HG03108 (cell line): ENCODE measurements around the gene GRIPAP1.
"Not testable (repeated sequence)": the region's sequence is repeated elsewhere in the genome, so short reads cannot be mapped to it uniquely, and the experiment has no call there.

Experiments
- ATAC-seq: cut with Tn5 transposase; IDR thresholded peaks from one replicate; pipeline ENCODE4 v1.9.1; 2021; ENCODE audit warnings: moderate library complexity; ENCODE audit not compliant: unreplicated experiment

GRIPAP1 gene

DNA sequence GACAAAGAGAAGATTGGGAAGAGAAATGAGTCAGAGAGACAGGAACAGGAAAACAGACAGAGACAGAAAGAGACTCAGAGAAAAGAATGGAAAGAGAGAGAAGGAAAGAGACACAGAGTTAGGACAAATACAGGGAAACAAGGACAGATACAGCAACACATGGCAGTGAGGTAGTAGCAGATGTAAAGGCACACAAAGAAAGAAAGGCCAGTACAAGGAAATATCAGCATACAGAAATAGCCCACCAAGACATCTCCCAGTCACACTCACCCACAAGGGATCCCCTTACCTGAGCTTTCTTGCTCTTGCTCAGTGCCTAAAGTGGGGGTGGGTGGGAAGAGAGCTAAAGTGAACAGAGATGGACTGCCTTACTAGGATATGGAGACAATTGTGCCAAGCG, 4.2 kb downstream of the GRIPAP1 start:
- ATAC-seq: no peak

DNA sequence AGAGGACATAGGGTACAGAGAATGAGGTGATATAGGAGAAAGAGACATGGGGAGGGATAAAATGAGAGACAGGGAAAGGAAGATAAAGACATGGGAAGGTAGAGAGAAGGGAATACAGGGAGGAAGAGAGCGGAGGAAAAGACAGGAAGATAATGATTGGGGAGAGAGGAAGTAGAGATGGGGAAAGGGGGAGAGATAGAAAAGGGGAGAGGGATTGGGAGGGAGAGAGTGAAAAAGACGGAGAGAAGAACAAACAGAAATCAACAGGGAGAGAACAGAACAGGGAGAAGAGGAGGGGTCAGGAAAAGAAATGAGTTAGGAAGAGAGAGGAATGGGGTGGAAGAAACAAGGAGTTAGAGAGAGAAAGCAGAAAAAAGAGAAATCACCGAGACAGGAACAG, 4.6 kb downstream of the GRIPAP1 start:
- no peak for ATAC-seq

DNA sequence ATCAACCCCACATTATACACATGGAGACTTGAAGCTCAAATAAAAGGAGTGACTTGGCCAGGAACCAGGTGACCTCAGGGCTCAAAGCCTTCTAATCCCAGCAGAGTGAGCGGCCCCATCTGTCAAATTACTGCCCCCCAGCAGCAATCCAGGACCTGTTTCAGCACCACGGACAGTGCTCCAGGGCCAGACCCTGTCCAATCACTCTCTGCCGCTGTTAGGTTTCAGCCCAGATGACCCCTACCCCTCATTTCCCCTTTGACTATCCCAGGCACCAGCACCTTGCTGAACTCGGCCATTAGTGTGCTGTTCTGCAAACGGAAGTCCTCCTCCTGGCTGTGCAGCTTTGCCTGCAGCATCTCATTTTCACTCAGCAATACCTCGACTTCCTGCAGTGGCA, 5.1 kb downstream of the GRIPAP1 start:
- ATAC-seq: no peak

DNA sequence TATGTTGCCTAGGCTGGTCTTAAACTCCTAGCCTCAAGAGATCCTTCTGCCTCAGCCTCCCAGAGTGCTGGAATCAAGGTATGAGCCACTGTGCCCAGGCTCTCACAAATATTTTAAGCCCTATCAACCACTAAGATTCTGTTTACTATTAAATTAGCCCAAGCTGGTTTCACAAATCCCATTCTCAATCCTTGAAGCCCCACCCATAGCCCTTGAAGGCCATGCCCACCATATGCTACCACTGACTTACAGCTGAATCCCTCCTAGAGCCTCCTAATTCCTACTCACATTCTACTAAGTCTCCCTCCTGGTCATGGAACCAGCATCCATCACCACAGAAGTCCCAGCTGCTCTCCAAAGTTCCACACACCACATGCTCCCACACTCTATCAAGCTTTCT, 9.7 kb downstream of the GRIPAP1 start:
- no peak for ATAC-seq

DNA sequence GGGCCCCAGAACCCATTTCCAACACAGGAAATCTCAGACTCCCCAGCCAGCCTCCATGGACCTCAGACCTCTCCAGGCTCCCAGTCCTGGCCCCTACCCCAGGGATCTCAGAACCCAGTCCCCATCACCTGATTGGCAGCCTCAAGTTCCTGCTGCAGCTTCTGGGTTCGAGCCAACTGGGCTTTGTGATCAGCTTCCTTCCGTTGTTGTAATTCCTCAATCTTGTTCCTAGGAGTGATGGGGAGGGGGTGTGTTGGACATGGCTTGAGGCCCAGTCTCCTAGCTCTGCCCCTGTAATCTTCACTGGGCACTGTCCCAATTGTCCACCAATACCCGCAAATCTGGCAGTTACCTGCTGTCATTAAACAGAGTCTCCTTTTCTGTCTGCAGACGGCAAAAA, 12.6 kb downstream of the GRIPAP1 start:
- no peak for ATAC-seq

- ATAC-seq: no peak
These were observed 18.2 kb downstream of the GRIPAP1 start for GRCh38 chrX:48983896-48984295.

- no peak for ATAC-seq
These were observed 19.0 kb downstream of the GRIPAP1 start for GRCh38 chrX:48983081-48983480.

DNA sequence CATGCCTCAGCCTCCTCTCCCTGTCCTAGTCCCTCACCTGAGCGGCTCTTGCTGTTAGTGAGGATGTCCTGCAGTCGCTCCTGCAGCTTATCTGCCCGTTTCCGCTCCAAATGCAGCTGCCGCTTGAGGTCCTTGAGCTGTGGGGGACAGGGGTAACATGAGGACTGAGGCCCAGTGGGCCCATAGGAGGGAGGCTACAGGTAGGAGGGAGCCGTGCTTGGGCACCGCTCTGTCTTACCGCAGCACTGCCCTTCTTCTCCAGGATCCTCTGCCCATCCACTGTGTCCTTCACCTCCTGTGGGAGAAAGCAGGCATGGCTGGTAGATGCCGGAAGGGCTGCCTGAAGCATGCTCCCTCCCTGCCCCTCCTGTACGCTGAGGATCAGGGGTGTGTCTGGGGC, 20.9 kb downstream of the GRIPAP1 start:
- no peak for ATAC-seq

- not testable (repeated sequence) for ATAC-seq
These were observed 21.7 kb downstream of the GRIPAP1 start for GRCh38 chrX:48980341-48980740.

DNA sequence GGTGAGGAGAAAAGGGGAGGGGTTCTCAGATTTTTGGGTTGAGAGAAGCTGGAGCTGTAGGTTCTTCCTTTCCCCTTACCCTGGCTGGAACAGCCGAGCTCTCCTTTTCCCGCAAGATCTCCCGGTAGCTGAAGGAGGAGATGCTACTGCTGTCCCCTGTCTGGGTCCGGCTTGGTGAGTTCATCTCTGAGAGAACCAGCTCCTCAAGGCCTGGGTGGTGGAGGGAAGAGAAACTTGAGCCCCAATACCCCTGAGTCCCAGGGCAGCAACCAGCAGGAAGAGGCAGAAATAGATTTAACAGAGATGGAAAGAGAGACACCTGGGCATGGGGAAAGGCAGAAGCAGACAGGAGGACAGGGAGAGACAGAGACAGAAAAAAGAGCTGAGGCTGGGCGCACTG, 23.8 kb downstream of the GRIPAP1 start:
- ATAC-seq: no peak

GRCh38 chrX:48976086-48976485, 26.0 kb downstream of the GRIPAP1 start:
- ATAC-seq: no peak

DNA sequence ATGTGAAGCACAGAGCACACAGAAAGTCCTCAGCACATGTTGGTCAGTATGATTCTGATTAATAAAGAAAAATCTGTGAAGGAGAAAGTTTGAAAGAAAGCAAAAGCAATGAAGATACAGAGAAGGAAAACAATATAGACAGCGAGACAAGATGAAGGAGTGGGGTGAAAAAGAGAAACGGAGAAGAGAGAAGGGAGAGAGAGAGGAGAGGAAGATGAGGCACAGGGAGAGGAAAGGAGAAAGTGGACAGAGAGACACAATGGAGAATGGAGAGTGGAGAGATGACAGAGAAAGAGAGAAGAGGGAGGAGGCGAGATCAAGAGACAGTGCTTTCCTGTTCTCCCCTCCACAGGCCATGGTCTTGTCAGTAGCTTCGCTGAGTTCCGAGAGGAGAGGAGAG, 26.5 kb downstream of the GRIPAP1 start:
- no peak for ATAC-seq

DNA sequence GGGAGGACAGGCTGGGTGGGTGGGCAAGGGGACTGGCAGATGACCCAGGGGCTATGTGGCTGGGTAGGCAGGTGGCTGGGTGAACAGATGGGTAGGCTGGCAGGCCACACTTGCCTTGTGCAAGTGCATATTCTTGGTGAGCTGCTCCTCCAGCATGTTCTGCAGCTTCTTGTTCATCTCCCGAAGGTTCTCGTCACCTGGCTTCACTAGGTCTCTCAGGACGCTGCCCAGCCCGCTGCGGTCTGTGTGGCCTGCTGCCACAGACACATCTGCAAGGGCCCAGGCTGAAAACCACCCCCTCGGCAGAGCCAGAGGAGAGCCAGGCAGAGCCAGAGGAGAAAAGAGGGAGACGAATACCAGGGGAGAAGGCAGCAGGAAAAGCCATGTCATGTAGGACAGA, 27.0 kb downstream of the GRIPAP1 start:
- ATAC-seq: no peak

GRCh38 chrX:48974574-48974973, 27.5 kb downstream of the GRIPAP1 start:
- no peak for ATAC-seq

- no peak for ATAC-seq
These were observed 28.0 kb downstream of the GRIPAP1 start for GRCh38 chrX:48974033-48974432.

DNA sequence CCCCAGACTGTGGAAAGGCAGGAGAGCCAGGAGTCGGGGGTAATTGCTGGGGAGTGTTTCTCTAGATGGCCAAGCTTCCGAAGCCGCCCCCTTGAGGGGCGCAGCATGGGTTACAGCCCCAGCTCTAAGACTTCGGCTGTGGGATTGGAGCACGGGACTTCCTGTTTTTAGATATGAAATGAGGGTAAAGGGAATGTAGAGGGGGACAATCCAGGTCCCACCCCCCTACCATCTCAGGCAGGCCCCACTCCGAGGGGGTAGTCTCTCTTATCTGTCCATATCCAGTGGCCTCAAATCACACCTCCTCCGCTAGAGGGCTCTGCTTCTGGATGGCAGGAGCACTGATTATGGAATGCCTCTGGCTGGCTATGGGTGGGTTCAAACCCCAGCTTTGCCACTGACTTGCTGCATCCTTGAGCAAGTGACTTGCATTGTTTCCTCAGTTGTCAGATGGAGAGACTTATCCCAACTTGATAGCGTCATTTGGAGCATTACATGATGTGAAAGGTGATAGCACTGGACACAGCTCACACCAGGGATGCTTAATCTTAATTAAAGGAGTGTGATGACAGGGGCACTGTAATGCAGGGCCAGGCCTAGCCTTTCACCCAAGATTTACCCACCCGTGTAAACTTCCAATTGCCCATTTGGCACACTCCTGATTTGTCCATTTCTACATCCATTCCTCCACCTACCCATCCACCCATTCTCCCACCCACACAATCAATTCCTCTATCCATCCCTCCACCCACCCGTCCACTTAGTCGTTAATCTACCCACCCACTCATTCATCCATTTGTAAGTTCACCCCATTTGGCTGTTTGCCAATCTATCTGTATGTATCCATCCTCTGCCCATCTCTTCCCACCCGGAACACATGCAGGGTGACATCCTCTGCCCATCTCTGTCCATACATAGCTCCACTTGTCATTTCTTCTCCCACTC, 29.6 kb downstream of the GRIPAP1 start:
- no peak for ATAC-seq

DNA sequence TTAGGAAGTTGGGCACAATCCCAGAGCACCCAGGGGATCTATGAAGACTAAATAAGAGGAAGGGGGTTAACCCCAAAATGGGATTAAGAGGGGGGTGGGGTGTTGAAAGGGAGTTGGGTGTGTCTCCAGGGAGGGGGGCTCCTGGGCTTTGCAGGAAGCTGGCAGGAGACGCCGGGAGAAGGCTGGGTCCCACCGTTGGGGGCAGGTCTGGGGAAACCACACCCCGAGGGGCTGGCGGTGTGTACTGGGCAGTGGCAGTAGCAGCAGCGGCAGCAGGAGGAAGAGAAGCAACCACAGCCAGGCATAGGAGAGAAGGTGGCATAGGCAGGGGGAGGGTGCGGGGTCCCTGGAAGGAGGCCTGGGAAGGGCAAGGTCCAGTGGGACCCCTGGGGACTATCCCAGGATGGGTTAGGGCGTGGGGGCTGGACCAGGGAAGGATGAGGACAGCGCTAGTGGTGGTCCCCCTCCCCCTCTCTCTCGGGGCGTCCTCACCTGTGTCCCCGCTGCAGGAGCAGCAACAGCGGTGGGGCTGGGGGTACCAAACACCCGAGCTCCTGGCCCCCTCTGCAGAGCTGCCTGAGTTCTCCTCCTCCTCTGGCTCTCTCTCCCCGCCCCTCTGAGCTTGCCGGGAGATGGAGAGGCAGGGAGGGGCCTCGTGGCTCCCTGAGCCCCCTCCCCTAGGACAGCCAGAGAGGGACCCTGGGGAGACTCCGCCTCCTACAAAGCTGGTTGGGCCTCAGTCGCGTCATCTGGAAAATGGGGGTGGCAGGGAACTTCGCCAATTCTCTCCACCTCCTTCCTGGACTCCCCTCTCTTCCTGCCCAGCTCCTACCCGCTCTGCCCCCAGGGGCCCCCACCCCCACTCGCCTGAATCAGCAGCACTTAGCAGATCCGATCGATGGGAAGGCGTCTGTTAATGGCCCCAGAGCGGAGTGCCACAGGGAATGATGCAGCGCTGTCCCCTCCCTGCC, 30.5 kb downstream of the GRIPAP1 start, which contains the start of gene KCND1:
Gene KCND1 (minus strand): TSS at position 596 of the 971 bp plus-strand sequence. CDS start 1,573 bp downstream, outside the sequence.
- ATAC-seq: no peak

- no peak for ATAC-seq
These were observed 32.6 kb downstream of the GRIPAP1 start for GRCh38 chrX:48969471-48969870.

GRCh38 chrX:48968377-48968776, 33.7 kb downstream of the GRIPAP1 start:
- no peak for ATAC-seq

- ATAC-seq: no peak
These were observed 35.1 kb downstream of the GRIPAP1 start for GRCh38 chrX:48966796-48967579.

DNA sequence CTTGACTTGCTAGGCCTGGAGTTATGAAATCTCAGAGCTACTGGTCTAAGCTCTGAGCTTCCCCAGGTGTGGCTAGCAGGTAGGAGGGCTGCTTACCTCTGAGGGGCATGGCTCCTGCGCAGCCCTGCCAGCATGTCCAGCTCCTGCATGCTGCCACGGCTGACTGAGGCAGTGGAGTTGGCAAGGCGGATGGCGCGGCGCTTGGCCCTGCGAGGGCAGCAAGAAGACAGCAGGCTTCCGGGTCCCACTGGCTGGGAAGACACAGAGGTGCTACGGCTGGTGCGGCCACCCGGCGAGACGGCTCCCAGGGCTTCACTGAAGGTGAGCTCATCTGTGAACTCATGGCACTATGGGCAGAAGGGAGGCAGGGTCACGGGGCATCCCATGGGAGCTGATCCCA, 36.1 kb downstream of the GRIPAP1 start:
- no peak for ATAC-seq
